DMS153 treated with DMSO at 0.1 percent for 48 hours (cell line): Measurements from ENCODE around the gene KIF3B.
"Not testable (repeated sequence)": the region's sequence is repeated elsewhere in the genome, so short reads cannot be mapped to it uniquely, and the experiment has no call there.

ENCODE experiments used
- DNase-seq: peaks from one replicate; lab custom pipeline; 2025; ENCODE audit not compliant: unreplicated experiment; lab: John Stamatoyannopoulos, UW

KIF3B gene

DNA sequence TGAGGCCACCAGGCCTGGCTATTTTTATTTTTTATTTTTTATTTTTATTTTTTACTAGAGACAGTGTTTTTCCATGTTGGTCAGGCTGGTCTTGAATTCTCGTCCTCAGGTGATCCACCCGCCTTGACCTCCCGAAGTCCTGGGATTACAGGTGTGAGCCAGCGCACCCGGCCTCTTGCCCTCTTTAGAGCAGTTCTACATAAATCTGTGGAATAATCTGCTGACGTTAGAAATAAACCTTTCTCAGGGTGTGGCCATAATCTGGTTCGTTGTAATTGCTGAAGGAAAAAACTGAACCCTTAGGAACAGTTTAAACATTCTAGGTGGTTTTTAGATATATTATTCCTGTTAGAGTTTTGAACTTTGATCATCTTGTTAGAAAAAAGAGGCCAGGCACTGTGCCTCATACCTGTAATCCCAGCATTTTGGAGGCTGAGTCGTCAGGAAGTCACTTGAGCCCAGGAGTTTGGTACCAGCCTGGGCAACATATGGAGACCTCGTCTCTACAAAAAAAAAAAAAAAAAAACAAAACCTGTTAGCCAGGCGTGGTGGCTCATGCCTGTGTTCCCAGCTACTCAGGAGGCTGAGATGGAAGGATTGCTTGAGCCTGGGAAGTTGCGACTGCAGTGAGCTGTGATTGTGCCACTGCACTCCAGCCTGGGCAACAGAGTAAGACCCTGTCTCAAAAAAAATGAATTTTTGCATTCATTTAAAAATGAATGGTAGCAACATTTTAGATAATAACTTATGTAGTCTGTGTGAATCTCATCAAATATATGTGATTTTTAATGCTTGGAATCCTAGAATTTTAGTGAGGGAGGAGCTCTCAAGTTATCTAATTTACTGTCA is 104.9 kb downstream of the KIF3B start:
- no peak for DNase-seq

DNA sequence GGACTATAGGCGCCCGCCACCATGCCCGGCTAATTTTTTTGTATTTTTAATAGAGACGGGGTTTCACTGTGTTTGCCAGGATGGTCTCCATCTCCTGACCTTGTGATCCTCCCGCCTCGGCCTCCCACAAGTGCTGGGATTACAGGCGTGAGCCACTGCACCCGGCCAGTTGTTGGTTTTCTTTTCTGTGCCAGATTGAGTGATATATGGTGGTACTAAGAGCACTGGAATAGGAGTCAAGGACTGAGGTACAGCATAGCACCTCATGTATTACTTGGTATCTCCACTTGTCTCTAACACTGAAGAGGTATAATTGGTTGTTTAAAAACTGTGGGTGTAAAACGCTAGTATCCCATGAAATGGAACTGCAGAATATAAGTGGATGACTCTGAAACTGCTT is 106.0 kb downstream of the KIF3B start:
- DNase-seq, result not testable (repeated sequence)
